Measurements from ENCODE around the gene FRMD8.
"Not testable (repeated sequence)": the region's sequence is repeated elsewhere in the genome, so short reads cannot be mapped to it uniquely, and the experiment has no call there.

Gene FRMD8

DNA sequence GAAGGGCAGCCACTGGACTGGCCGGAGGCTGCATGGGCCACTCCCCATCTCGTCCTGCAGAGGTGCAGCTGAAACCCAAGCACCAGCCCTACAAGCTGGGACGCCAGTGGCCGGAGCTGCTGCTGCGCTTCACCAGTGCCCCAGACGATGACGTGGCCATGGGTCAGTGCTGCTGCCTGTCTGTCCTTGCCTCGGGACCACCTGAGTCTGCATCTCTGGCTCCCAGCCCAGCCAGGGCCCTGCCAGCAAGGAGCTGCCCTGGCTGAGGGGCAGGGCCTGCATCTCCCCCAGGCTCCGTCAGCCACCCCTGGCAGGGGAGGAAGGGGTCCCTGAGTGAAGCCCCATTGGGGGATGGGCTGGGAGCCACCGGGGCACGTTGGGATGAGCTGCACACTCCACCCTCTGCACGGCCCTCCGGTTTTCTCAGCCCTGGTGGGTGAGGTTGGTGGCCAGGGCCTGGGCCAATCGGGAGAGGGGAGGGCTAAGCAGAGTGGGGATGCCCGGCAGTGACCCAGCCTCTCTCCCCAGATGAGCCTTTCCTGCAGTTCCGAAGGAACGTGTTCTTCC lies 7.2 kb downstream of the FRMD8 start:
- DNase-seq (ENCODE audit: low read depth, low spot score), result no peak

DNA sequence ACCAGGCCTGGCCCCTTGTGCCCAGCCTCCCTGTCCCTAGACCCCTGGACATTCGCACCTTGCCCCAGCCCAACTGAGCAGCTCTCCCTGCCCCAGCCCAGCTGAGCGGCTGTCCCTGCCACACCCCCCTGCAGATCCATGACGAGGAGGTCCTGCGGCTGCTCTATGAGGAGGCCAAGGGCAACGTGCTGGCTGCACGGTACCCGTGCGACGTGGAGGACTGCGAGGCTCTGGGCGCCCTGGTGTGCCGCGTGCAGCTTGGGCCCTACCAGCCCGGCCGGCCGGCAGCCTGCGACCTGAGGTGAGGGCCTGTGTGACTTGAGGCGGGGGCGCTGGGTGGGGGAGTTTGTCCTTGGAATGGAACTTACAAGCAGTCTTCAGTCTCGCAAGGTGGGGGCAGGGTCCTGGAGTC lies 7.7 kb downstream of the FRMD8 start:
- no peak for DNase-seq (ENCODE audit: low read depth, low spot score)

DNA sequence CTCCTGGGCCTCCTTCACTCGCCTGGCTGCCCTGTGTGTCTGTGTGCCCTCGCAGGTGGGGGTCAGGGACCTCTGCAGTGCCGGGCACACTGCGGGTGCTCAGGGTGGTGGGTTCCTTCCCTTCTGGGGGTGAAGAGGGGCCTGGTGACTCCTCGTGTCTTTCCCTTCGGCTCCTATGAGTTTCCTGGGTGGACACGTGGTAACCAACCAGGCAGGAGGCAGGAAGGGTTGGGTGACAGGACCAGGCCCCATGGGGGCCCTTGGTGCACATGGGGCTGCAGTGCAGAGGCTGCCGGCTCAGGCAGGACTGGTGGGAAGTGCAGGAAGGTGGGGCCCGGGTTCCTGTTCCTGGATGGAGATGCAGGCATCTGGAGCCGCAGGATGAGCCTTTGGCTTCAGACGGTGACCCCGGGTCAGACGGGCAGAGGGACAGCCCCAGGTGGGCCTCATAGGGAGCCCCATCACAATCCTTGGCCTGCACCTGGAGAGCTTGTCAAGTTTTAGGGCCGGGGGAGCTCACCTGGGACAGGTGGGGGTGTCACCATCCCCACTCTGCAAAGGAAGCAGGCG lies 9.6 kb downstream of the FRMD8 start:
- DNase-seq (ENCODE audit: low read depth, low spot score), result no peak

DNA sequence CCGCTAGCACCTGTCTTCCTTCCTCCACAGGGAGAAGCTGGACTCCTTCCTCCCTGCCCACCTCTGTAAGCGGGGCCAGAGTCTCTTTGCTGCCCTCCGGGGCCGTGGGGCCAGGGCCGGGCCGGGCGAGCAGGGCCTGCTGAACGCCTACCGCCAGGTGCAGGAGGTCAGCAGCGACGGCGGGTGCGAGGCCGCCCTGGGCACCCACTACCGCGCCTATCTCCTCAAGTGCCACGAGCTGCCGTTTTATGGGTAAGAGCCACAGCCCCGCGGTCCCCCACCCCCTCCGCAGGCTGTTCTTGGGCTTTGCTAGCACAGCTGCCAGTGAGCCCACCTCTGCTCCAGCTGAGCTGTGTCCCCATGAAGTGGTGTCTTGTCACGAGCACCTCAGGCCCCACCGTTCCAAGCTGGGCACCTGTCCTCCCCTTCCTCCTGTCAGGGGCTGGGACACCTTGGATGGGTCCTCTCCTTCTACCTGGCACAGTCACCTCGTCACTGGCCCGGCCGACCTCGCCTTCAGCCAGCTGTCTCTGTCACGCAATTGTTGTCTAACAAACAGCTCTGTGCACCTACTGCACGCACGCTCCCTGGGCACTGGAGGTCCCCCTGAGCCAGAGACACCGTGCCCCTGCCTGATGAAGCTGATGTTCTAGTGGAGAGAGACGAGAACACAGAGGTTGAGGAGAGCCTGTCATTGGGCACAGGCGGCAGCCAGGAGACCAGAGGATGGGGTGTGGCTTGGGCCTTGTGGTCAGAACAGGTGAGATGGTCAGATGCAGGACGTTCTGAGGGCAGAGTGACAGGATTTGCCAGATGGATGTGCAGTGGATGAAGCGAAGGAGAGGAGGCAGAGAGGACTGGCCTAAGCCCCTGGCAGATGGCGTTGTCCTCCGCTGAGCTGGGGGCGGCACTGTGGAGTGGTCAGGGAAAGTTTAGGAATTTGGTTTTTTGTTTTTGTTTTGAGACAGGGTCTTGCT lies 10.6 kb downstream of the FRMD8 start:
- DNase-seq (ENCODE audit: low read depth, low spot score), result no peak

DNA sequence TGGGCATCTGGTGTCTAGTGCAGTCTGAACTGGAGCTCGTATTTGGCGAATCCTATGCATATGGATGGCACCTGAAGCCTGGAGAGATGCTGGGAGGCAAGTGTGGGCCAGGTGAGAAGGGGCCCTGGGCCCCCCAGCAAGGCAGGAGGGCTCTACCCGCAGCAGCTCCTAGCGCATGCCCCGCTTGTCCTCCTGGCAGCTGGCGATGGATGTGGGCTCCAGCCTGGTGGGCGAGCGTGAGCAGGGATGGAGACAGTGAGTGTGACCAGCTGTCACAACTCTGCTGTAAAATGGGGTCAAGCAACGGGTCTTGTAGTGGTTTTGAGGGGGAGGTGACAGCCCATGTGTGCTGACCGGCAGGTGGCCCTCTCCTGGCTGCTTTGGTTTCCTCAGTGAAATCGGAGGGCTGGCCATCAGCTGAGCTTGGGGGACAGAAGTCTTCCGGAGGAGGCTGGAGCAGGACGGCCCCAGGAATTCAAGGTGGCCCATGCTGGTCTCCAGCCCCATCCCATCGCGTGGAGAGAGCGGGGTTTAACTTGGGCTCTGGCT lies 12.0 kb downstream of the FRMD8 start:
- no peak for DNase-seq (ENCODE audit: low read depth, low spot score)

DNA sequence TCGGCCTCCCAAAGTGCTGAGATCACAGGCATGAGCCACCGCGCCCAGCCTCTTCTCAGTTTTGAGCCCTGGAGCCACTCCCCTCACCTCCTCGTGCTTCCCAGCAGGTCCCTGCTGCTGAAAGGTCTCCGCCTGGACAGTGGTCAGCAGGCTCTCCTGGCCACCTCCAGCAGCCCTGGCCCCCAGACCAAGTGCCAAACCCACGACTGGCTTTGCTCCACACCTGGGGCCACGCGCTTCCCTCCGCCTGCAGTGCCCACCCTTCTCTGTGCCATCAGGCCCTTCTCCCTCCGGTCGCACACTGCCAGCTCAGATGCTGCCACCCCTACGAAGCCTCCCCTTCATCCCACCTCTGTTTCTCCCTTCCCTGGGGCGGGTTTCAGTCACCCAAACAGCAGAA lies 12.8 kb downstream of the FRMD8 start:
- DNase-seq (ENCODE audit: low read depth, low spot score), result no peak

DNA sequence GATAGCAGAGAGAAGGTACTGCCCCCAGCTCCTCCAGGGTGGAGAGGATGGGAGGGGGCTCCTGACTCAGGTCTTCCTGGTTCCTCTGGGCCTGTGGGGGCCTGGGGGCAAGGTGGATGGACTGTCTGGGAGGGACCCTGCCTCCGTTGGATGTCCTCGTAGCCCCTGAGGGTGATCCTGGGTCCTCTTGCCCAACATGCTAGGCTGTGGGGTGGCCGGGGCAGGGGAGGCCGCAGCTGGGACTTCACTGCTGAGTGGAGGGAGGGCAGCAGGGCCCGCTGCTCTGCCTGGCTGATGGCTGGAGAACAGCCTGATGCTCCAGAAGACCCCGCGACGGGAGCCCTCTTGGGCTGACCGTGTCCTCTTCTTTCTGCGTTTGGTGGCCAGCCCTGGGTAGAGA lies 13.4 kb downstream of the FRMD8 start:
- DNase-seq (ENCODE audit: low read depth, low spot score), result no peak

DNA sequence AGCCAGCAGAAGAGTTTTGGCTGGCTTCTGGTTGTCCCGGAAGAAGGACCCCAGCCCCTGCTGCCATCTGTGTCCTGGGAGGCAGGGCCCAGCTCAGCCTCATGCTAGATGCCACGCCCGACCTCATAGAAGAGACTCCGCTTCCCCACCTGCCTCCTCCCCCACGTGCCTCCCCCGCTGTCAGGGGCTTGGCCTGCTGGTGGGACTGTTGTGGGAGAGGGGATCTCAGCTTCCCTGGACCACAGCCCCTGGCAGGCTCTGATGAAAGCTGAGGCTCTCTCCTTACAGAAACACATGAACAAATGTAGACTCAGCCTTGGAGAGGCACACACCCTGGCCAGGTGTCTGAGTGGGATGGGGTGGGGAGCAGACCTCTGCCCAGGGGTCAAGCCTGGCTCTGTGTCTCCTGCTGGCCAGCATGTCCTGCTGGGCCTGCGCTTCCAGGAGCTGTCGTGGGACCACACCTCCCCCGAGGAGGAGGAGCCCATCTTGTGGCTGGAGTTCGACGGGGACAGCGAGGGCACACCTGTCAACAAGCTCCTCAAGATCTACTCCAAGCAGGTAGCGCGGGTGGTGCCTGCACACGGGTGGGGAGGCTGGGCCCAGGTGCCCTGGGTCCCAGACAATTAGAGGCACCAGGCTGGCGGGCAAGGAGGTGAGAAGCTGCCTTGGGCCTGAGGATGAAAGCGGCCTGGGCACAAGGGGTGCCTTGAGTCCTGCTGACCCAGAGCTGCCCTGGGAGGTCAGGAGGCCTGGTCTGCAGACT lies 14.1 kb downstream of the FRMD8 start:
- no peak for DNase-seq (ENCODE audit: low read depth, low spot score)

DNA sequence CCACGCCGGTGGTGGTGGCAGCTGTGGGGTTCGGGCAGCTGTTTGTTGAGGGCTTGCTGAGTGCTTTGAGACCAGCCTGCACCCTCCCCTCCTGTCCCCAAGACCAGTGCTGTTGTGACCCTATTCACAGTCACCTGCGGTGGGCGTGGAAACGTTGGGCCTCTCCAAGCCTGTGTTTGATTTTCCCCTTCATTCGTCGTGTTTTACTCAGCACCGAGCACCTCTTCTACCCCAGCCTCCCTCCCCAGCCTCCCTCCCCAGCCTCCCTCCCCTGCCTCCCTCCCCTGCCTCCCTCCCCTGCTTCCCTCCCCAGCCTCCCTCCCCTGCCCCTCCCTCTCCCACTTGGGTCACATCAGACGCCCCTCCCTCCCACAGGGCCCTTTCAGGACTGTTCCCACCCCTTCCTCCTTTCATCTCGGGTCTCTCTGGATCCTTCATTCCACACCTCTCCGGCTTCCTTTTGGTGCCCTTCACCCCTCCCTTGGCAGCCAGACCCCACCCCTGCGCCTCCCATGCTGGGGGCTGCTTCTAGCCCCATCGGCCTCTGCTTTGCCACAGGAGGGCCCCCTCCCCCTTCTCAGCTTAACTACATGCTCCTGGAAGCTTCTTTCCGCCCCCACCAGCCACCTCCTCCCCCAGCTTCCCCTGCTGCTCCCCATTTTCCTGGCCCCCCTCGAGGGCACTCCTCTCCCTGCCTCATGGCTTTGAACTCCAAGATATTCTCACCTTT lies 14.8 kb downstream of the FRMD8 start:
- DNase-seq (ENCODE audit: low read depth, low spot score), result no peak

DNA sequence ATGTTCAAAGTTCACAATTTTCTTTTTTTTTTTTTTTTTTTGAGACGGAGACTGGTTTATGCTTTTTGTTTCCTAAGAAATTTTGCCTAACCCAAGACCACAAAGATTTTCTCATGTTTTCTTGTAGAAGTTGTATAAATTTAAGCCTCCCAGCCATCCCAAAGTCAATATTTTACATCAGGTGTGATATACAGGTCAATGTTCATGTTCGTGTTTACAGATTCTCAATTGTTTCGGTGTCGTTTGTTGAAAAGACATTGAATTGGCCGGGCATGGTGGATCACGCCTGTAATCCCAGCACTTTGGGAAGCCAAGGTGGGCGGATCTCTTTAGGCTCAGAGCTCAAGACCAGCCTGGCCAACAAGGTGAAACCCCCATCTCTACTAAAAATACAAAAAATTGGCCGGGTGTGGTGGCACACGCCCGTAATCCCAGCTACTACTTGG lies 15.4 kb downstream of the FRMD8 start:
- DNase-seq (ENCODE audit: low read depth, low spot score), result no peak

DNA sequence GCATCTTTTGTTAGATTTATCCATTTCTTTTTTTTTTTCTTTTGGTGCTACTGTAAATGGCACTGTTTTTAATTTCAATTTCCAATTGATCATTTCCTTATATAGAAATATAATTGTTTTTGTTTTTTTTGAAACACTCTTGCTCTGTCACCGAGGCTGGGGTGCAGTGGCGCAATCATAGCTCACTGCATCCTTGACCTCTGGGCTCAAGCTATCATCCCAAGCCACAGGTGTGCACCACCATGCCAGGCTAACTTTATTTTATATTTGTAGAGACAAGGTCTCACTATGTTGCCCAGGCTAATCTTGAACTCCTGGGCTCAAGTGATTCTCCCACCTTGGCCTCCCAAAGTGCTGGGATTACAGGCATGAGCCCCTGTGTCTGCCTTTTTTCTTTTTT lies 16.4 kb downstream of the FRMD8 start:
- DNase-seq (ENCODE audit: low read depth, low spot score), result no peak

DNA sequence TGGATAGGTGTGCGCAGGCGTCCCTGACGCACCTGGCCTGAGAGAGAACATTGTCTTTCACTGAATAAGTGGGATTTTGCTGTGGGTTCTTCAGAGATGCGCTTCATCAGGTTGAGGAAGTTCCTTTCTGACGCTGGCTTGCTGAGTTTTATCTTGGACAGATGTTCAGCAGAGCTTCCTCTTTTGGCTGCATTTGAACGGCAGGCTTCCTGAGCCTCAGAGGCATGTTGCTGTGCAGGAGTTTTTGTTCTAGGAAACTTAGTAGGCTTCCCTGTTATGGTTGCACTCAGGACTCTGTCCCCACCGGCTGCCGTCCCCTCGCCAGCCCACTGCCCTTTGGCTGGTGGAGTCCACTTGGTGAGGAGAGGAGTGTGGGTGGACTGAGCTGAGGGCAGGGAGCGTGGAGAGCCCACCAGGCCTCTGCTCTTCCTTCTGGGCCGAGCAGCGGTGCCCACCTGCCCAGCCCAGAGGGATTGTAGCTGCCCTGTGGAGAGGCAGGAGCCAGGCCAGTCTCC lies 17.2 kb downstream of the FRMD8 start:
- DNase-seq (ENCODE audit: low read depth, low spot score), result no peak

DNA sequence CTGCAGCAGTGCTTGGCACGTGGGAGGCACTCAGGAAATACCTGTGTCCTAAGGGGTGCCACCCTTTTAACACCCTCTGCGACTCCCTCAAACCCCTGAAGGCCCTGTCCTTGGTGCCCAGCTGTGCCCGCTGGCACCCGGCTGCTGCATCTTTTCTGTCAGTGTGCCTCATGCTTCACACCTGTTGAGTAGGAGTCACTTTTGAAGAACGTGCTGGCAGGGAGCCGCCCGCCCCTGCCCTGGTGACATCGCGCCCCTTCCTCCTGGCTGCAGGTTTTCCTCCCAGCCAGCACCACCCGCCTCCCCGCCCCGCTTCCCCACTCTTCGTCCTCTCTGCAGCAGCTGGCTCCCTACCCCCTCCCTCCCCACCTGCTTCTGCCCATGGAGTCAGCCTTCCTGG lies 17.8 kb downstream of the FRMD8 start:
- no peak for DNase-seq (ENCODE audit: low read depth, low spot score)

DNA sequence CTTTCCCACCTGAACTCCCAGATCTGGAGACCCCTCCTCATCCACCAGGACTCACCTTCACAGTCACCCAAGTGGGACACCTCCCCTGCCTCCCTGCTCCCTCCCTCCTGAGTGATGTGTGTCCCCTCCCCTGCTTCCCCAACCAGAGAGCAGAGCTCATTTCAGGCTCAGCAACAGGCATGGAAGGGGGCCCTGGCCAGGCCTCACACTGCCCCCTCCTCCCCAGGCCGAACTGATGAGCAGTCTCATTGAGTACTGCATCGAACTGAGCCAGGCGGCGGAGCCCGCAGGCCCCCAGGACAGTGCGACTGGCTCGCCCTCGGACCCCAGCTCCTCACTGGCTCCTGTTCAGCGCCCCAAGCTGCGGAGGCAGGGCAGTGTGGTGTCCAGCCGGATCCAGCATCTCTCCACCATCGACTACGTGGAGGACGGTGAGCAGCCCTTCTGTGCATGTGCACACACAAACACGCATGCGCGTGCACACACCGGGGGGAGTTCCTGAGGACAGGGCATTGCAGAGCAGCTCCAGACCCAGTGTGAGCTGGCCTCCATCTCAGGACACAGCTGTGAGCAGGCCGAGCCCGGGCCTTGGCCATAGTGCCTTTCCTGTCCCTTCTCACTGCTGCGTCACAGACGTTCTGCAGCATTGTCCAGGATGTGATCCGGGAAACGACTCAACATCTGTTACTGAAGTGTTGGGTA lies 18.4 kb downstream of the FRMD8 start:
- no peak for DNase-seq (ENCODE audit: low read depth, low spot score)

DNA sequence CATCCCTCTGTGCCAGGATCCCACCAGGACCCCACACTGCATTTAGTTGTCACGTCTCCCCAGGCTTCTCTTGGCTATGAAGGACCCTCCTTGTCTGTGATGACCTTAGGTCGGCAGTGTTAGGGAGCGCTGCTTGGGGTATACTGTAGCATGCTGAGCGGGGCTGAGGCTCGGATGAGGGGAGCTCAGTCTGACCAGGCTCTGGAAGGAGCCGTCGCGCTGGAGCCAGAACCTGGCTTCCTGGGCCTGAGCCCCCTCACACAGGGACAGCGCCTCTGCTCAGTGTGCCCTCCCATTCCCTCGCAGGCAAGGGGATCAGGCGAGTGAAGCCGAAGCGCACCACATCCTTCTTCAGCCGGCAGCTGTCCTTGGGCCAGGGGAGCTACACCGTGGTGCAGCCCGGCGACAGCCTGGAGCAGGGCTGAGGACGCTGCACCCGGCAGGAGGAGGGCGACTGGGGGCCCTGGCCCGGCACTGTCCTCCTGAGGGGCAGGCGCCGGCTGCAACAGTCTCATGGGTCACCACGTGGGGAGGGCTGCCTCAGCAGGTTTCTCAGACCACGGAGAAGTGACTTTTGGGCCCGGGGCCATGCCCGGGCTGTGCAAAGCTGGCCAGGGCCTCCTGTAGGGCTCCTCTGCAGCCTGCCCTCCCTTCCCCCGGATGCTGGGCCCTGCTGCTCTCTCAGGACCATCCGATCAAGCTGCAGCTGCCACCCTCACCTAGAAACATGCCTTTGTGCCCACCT lies 24.7 kb downstream of the FRMD8 start:
- DNase-seq (ENCODE audit: low read depth, low spot score), result no peak

DNA sequence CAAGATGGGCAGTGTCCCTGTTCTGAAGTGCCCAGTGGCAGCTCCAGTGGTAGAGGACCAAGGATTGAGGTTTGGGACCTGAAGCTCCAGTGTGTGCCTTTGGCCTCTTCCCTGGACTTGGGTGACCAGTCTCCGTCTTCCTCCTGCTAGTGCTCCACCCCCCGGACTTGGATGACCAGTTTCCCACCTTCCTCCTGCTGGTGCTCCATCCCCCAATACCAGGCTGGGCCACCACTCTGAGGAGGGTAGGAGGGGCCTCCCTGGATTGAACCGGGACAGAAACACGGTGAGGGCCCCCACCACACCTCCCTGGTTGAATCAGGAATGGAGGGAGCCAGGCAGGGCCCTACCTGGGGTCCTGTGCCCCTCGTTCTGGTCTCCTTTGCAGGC lies 25.2 kb downstream of the FRMD8 start:
- DNase-seq (ENCODE audit: low read depth, low spot score), result no peak

DNA sequence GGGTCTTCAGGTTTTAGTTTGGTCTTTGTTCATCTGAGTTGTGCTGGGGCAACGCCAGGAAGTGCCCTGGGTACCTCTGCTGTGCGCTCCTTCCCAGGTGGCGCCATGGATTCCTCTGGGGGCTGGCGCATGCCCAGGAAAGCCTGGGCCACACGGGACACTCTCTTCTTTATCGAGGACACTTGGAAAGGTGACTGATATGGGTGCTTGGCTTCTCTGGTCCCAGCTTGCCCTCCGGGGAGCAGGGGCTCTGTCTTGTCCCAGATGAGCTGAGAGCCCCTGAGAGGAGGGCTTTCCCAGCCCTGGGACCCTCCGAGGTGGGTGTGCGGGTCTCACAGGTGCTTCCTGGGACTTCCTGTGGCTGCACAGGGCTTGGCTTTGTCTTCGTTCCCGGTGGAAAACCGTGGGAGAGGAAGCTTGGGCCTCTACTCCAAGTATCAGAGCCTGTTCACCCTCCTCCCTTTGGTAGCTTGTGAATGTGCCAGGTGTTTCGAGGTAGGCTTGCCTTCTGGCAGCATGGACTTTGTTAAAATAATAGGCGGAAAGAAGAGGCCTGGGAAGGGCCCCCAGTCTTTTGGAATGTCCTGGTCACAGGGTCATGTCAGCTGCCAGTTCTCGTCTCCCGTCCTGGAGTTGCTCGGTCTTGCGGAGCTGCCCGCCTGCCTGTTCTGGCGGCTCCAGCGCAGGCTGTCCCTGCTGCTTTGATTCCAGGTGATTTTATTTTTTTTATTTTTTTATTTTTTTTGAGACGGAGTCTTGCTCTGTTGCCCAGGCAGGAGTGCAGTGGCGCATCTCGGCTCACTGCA lies 26.0 kb downstream of the FRMD8 start:
- no peak for DNase-seq (ENCODE audit: low read depth, low spot score)

DNA sequence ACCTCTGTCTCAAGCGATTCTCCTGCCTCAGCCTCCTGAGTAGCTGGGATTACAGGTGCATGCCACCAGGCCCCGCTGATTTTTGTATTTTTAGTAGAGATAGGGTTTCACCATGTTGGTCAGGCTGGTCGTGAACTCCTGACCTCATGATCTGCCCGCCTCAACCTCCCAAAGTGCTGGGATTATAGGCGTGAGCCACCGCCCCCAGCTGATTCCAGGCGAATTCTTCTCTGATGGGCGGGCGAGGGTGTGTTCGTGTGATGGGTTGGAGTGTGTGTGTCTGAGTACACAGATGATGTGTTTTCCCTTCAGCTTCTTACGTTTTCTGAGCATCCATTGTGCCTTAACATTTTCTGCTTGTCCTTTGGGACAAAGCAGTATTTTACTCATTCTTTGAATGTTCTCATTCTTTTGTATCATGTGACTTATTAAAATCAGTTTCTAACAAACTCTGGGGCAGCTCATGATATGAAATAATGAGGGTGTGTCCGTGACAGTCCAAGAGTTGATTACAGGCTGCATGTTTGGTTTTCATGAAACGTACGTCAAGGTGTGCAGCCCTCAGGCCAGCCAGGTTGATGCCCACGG lies 26.7 kb downstream of the FRMD8 start:
- not testable (repeated sequence) for DNase-seq (ENCODE audit: low read depth, low spot score)
